Stimulated activated CD8-positive, alpha-beta memory T cell treated with anti-CD3 and anti-CD28 coated beads, Interleukin-12 subunit alpha, Interleukin-12 subunit beta, amount 100 ng/mL, for 1 hour (primary cell): ENCODE results near the gene NTF4.
"Not testable (repeated sequence)": the region's sequence is repeated elsewhere in the genome, so short reads cannot be mapped to it uniquely, and the experiment has no call there.

Experiments
- DNase-seq: peaks from one replicate; pipeline ENCODE4 v3.0.0-alpha.2; 2020; ENCODE audit warnings: low read depth

The NTF4 gene

GRCh38 chr19:49056902-49057596, 7.6 kb downstream of the NTF4 start:
- not testable (repeated sequence) for DNase-seq

GRCh38 chr19:49056101-49056901, 8.3 kb downstream of the NTF4 start:
- no peak for DNase-seq

GRCh38 chr19:49050376-49051033, 14.1 kb downstream of the NTF4 start:
- DNase-seq: not testable (repeated sequence)

GRCh38 chr19:49049834-49050233, 14.8 kb downstream of the NTF4 start:
- DNase-seq: not testable (repeated sequence)

GRCh38 chr19:49049011-49049410, 15.6 kb downstream of the NTF4 start, which contains the start of gene CGB8:
Gene CGB8 (minus strand): TSS chr19:49049111. CDS start chr19:49048739, 372 bp downstream.
- DNase-seq: not testable (repeated sequence)

GRCh38 chr19:49043548-49043947, 21.1 kb downstream of the NTF4 start, which contains the start of gene CGB5:
Gene CGB5 (plus strand): TSS chr19:49043848. CDS start chr19:49044210, 362 bp downstream.
- not testable (repeated sequence) for DNase-seq

- DNase-seq: not testable (repeated sequence)
Observed at GRCh38 chr19:49042666-49043065, 22.0 kb downstream of the NTF4 start.

GRCh38 chr19:49042177-49042576, 22.4 kb downstream of the NTF4 start:
- DNase-seq: no peak

GRCh38 chr19:49039736-49040135, 24.9 kb downstream of the NTF4 start:
- not testable (repeated sequence) for DNase-seq

GRCh38 chr19:49038557-49039276, 25.9 kb downstream of the NTF4 start:
- DNase-seq: not testable (repeated sequence)

GRCh38 chr19:49038111-49038510, 26.5 kb downstream of the NTF4 start:
- not testable (repeated sequence) for DNase-seq

- not testable (repeated sequence) for DNase-seq
Observed at GRCh38 chr19:49036815-49037214, 27.8 kb downstream of the NTF4 start, which contains the start of gene CGB1. Gene CGB1 (minus strand): TSS chr19:49036895. CDS start chr19:49036711, 184 bp downstream.

- DNase-seq: not testable (repeated sequence)
Observed at GRCh38 chr19:49031642-49032301, 32.8 kb downstream of the NTF4 start, which contains the start of gene CGB2. Gene CGB2 (plus strand): TSS chr19:49031890. CDS start chr19:49032096, 206 bp downstream.

- not testable (repeated sequence) for DNase-seq
Observed at GRCh38 chr19:49030323-49030722, 34.3 kb downstream of the NTF4 start.

GRCh38 chr19:49029749-49030148, 34.9 kb downstream of the NTF4 start:
- not testable (repeated sequence) for DNase-seq

- DNase-seq: not testable (repeated sequence)
Observed at GRCh38 chr19:49028686-49029085, 35.9 kb downstream of the NTF4 start.

GRCh38 chr19:49025599-49025998, 39.0 kb downstream of the NTF4 start:
- not testable (repeated sequence) for DNase-seq

- not testable (repeated sequence) for DNase-seq
Observed at GRCh38 chr19:49025088-49025487, 39.5 kb downstream of the NTF4 start.

- DNase-seq: not testable (repeated sequence)
Observed at GRCh38 chr19:49024233-49024632, 40.4 kb downstream of the NTF4 start, which contains the start of gene CGB3. Gene CGB3 (minus strand): TSS chr19:49024333. CDS start chr19:49023971, 362 bp downstream.

- no peak for DNase-seq
Observed at GRCh38 chr19:49022116-49022515, 42.5 kb downstream of the NTF4 start.
